H1 (cell line): ENCODE results near the gene ING1. TPM values are rescaled to one million over a fixed set of nuclear protein-coding genes. Genes with fewer than 3 reads are reported as not detected.
A peak's percentile ranks its signal among the peaks of the same experiment; 100 is the strongest.

Experiments
- CTCF ChIA-PET: fragments of 300-600 bp; sonication (Branson Sonifier 250); formaldehyde crosslinking; loops from one replicate; lab custom pipeline; 2021; ENCODE audit not compliant: partially characterized antibody; lab: Charles Lee
- POLR2A ChIA-PET: fragments of 300-600 bp; sonication (Branson Sonifier 250); formaldehyde crosslinking; loops from one replicate; lab custom pipeline; 2021; ENCODE audit warnings: inconsistent platforms; ENCODE audit not compliant: partially characterized antibody; lab: Charles Lee
- DNase-seq, 2 experiments: peaks; one replicate each; pipeline versions ENCODE4 v3.0.0 to v3.0.0-alpha.2; 2010 to 2022; ENCODE audit warnings: low spot score in 2 of 2, low read depth in 1 of 2, mixed read lengths in 1 of 2
- FAIRE-seq: peaks from 2 replicates; lab custom pipeline; 2011; peaks lifted over from hg19 to GRCh38; lab: Jason Lieb, UNC
- H2AFZ ChIP-seq: 2 replicates; pipeline ENCODE4 v1.8.1; 2012; ENCODE audit warnings: low read length, inconsistent platforms
- H2AK5ac ChIP-seq: 2 replicates; pipeline ENCODE4 v1.6.1; 2013; ENCODE audit warnings: low read depth, low read length
- H2BK120ac ChIP-seq: replicated peaks from 2 replicates; pipeline ENCODE3; 2013; ENCODE audit warnings: low read depth, low read length, inconsistent platforms
- H2BK12ac ChIP-seq: 2 replicates; pipeline ENCODE4 v1.6.1; 2013; ENCODE audit warnings: low read depth, low read length
- H2BK15ac ChIP-seq: 2 replicates; pipeline ENCODE4 v1.6.1; 2013; ENCODE audit warnings: low read length
- H2BK20ac ChIP-seq: 2 replicates; pipeline ENCODE4 v1.6.1; 2013; ENCODE audit warnings: low read length
- H2BK5ac ChIP-seq: 2 replicates; pipeline ENCODE4 v1.6.1; 2013; ENCODE audit warnings: low read depth, low read length
- H3K14ac ChIP-seq: 2 replicates; pipeline ENCODE4 v1.6.1; 2013; ENCODE audit warnings: inconsistent platforms; ENCODE audit not compliant: insufficient read length
- H3K18ac ChIP-seq: 2 replicates; pipeline ENCODE4 v1.6.1; 2013; ENCODE audit warnings: low read length; ENCODE audit errors: extremely low read depth
- H3K23ac ChIP-seq: 2 replicates; pipeline ENCODE4 v1.6.1; 2013; ENCODE audit warnings: inconsistent platforms; ENCODE audit not compliant: insufficient read length
- H3K23me2 ChIP-seq: 2 replicates; pipeline ENCODE4 v1.6.1; 2013; ENCODE audit warnings: low read depth, low read length
- H3K27ac ChIP-seq: 2 replicates; pipeline ENCODE4 v1.6.1; 2011; ENCODE audit warnings: low read depth, low read length, inconsistent platforms
- H3K27me3 ChIP-seq, 4 experiments: replicated peaks in 1 of 4; 1 replicate in 1 of 4; 2 replicates in 3 of 4; pipeline versions ENCODE4 v1.6.1 to v1.8.1; 2011 to 2013; ENCODE audit warnings: low read length in 3 of 4, mild to moderate bottlenecking in 3 of 4, inconsistent platforms in 2 of 4, mixed read lengths in 2 of 4, moderate library complexity in 1 of 4; ENCODE audit not compliant: control insufficient read depth in 3 of 4, insufficient read depth in 3 of 4; ENCODE audit errors: extremely low read depth in 1 of 4
- H3K36me3 ChIP-seq, 4 experiments: 2 replicates each; pipeline versions ENCODE4 v1.6.1 to v1.8.1; 2011 to 2013; ENCODE audit warnings: mild to moderate bottlenecking in 4 of 4, low read length in 3 of 4, moderate library complexity in 2 of 4, control low read depth in 1 of 4, inconsistent platforms in 1 of 4; ENCODE audit not compliant: insufficient read depth in 4 of 4, control insufficient read depth in 2 of 4
- H3K4ac ChIP-seq: replicated peaks from 2 replicates; pipeline ENCODE3; 2013; ENCODE audit warnings: low read length, low read depth, mixed read lengths, inconsistent platforms; ENCODE audit not compliant: insufficient read length
- H3K4me1 ChIP-seq, 4 experiments: replicated peaks in 1 of 4; 1 replicate in 1 of 4; 2 replicates in 3 of 4; pipeline versions ENCODE4 v1.6.1 to v1.8.1; 2011 to 2013; ENCODE audit warnings: low read length in 3 of 4, inconsistent platforms in 2 of 4, mixed read lengths in 1 of 4; ENCODE audit not compliant: insufficient read depth in 4 of 4, control insufficient read depth in 3 of 4
- H3K4me2 ChIP-seq, 2 experiments: 2 replicates each; pipeline versions ENCODE4 v1.6.1 to v1.8.1; 2011 to 2013; ENCODE audit warnings: low read depth in 2 of 2, low read length in 2 of 2, control low read depth in 1 of 2, inconsistent platforms in 1 of 2, mild to moderate bottlenecking in 1 of 2; ENCODE audit not compliant: insufficient read depth in 1 of 2
- H3K4me3 ChIP-seq, 4 experiments: fragments of 200-600, 300-600 bp in 1 of 4; sonication (generic), shearing (Covaris generic), sonication (Bioruptor Twin) in 1 of 4; 2 replicates each; pipeline versions ENCODE4 v1.5.1 to v1.8.1; 2011 to 2016; ENCODE audit warnings: low read length in 4 of 4, low read depth in 3 of 4, control low read depth in 2 of 4, inconsistent platforms in 2 of 4, mild to moderate bottlenecking in 2 of 4, mixed read lengths in 1 of 4, moderate library complexity in 1 of 4; ENCODE audit not compliant: insufficient read depth in 2 of 4; ENCODE audit errors: extremely low read depth in 1 of 4
- H3K56ac ChIP-seq: replicated peaks from 2 replicates; pipeline ENCODE3; 2013; ENCODE audit warnings: low read depth, mild to moderate bottlenecking, mixed read lengths, low read length, inconsistent platforms; ENCODE audit not compliant: insufficient read length
- H3K79me1 ChIP-seq: 2 replicates; pipeline ENCODE4 v1.6.1; 2013; ENCODE audit warnings: low read depth, low read length, control low read depth
- H3K79me2 ChIP-seq, 2 experiments: 2 replicates each; pipeline versions ENCODE4 v1.6.1 to v1.8.1; 2012 to 2013; ENCODE audit warnings: low read length in 2 of 2, mild to moderate bottlenecking in 2 of 2, inconsistent platforms in 1 of 2; ENCODE audit not compliant: insufficient read depth in 2 of 2, control insufficient read depth in 1 of 2
- H3K9ac ChIP-seq, 4 experiments: replicated peaks in 1 of 4; 1 replicate in 1 of 4; 2 replicates in 3 of 4; pipeline versions ENCODE4 v1.6.1 to v1.8.1; 2011 to 2013; ENCODE audit warnings: low read depth in 3 of 4, low read length in 3 of 4, control low read depth in 2 of 4, mild to moderate bottlenecking in 2 of 4, moderate library complexity in 2 of 4, inconsistent platforms in 1 of 4; ENCODE audit errors: extremely low read depth in 1 of 4
- H3K9me3 ChIP-seq, 2 experiments: 2 replicates each; pipeline versions ENCODE4 v1.6.1 to v1.8.1; 2012 to 2013; ENCODE audit warnings: mild to moderate bottlenecking in 2 of 2, moderate library complexity in 2 of 2, control low read depth in 1 of 2, inconsistent platforms in 1 of 2, low read depth in 1 of 2, low read length in 1 of 2, mixed read lengths in 1 of 2; ENCODE audit not compliant: insufficient read depth in 2 of 2
- H4K20me1 ChIP-seq, 2 experiments: replicated peaks in 1 of 2; 2 replicates each; pipeline versions ENCODE3 to v1.8.1; 2011 to 2013; ENCODE audit warnings: inconsistent platforms in 2 of 2, low read length in 2 of 2, mild to moderate bottlenecking in 1 of 2; ENCODE audit not compliant: insufficient read depth in 2 of 2, control insufficient read depth in 1 of 2
- H4K5ac ChIP-seq: 2 replicates; pipeline ENCODE4 v1.6.1; 2013; ENCODE audit warnings: low read length, low read depth, mixed read lengths, inconsistent platforms; ENCODE audit not compliant: insufficient read length
- H4K8ac ChIP-seq: 2 replicates; pipeline ENCODE4 v1.8.0; 2013; ENCODE audit warnings: mild to moderate bottlenecking, moderate library complexity, low read length, inconsistent platforms; ENCODE audit not compliant: insufficient read depth; ENCODE audit errors: extremely low read depth
- H4K91ac ChIP-seq: replicated peaks from 2 replicates; pipeline ENCODE3; 2013; ENCODE audit warnings: low read length, mixed read lengths, inconsistent platforms; ENCODE audit not compliant: insufficient read length
- CBX8 ChIP-seq: fragments of 300-800, 300-1000 bp; sonication (generic); IDR thresholded peaks from 2 replicates; pipeline ENCODE4 v1.7.1; 2016; ENCODE audit warnings: low read depth, low read length, borderline replicate concordance
- CEBPB ChIP-seq: IDR thresholded peaks from 2 replicates; pipeline ENCODE4 v1.6.1; 2012; ENCODE audit warnings: low read depth, low read length
- GTF2F1 ChIP-seq: IDR thresholded peaks from 2 replicates; pipeline ENCODE4 v1.6.1; 2012; ENCODE audit warnings: low read depth, low read length, improper control_type of control experiment, borderline replicate concordance
- JUN ChIP-seq: IDR thresholded peaks from 2 replicates; pipeline ENCODE4 v1.6.1; 2011; ENCODE audit warnings: low read depth, mild to moderate bottlenecking, improper control_type of control experiment, low read length
- KDM5A ChIP-seq: fragments of 200-600 bp; IDR thresholded peaks from 2 replicates; pipeline ENCODE4 v1.7.1; 2012; ENCODE audit warnings: mild to moderate bottlenecking, low read length, inconsistent platforms, mixed read lengths
- POLR2AphosphoS5 ChIP-seq: IDR thresholded peaks from 2 replicates; pipeline ENCODE4 v1.6.1; 2011; ENCODE audit warnings: low read depth, low read length
- RBBP5 ChIP-seq: IDR thresholded peaks from 2 replicates; pipeline ENCODE4 v1.7.1; 2012; ENCODE audit warnings: low read depth, mild to moderate bottlenecking, inconsistent platforms, low read length, moderate library complexity, borderline replicate concordance
- SIN3A ChIP-seq, 2 experiments: IDR thresholded peaks in 1 of 2; conservative IDR thresholded peaks in 1 of 2; 2 replicates each; pipeline ENCODE4 v1.6.1; 2011 to 2012; ENCODE audit warnings: low read length in 2 of 2, improper control_type of control experiment in 1 of 2, low read depth in 1 of 2, mild to moderate bottlenecking in 1 of 2
- SUZ12 ChIP-seq: fragments of 200-600 bp; sonication (generic); IDR thresholded peaks from 2 replicates; pipeline ENCODE4 v1.6.1; 2012; ENCODE audit warnings: mild to moderate bottlenecking, inconsistent platforms, low read length, moderate library complexity, mixed read lengths
- TCF12 ChIP-seq: IDR thresholded peaks from 2 replicates; pipeline ENCODE4 v1.6.1; 2011; ENCODE audit warnings: low read depth, mild to moderate bottlenecking, low read length
- ZNF274 ChIP-seq: IDR thresholded peaks from 2 replicates; pipeline ENCODE4 v1.7.0; 2012; ENCODE audit warnings: low read length, borderline replicate concordance; ENCODE audit errors: extremely low read depth
- whole genome bisulfite sequencing, 2 experiments: shearing (Covaris generic) in 1 of 2; methylation state at CpG; one replicate each; pipeline versions ENCODE4 v1.1.6 to v1.1.7; 2013 to 2015; ENCODE audit warnings: low lambda C conversion rate in 2 of 2, mixed read lengths in 2 of 2, inconsistent platforms in 1 of 2, low coverage in 1 of 2, missing lambda C conversion rate in 1 of 2; ENCODE audit not compliant: insufficient replicate concordance in 2 of 2, insufficient coverage in 1 of 2, insufficient read length in 1 of 2; ENCODE audit errors: extremely low coverage in 1 of 2, missing lambda C conversion rate in 1 of 2; 5-methylcytosine and 5-hydroxymethylcytosine counted together
- polyA plus RNA-seq, 7 experiments: library from polyadenylated mRNA; depleted of rRNA in 3 of 7; stranded (reverse) in 5 of 7; unstranded in 2 of 7; fragments of >200 nt in 5 of 7; fragments of 200-250 nt in 2 of 7; gene quantifications; 1 replicate in 5 of 7; 2 replicates in 1 of 7; 4 replicates in 1 of 7; pipeline versions ENCODE4 v1.2.1 to v1.2.3, GENCODE V29; 2011 to 2013; ENCODE audit warnings: missing spikeins in 2 of 7, mixed read lengths in 2 of 7
- total RNA-seq: library from RNA; stranded (reverse); fragmentation: NEBNext Ultra II Directional; extraction: Animal tissue kit (Norgen Biotek cat#: 25700); gene quantifications from 2 replicates; pipeline ENCODE4 v1.2.1, GENCODE V29; 2021
- TF ChIP-seq, protein P1 (sequence below): IDR thresholded peaks from 2 replicates; pipeline ENCODE4 v1.6.1; 2012; ENCODE audit warnings: inconsistent platforms

ING1 gene
- total and polyA plus RNA-seq, 2 of the 8 experiments (the other 6 are each of a cell fraction or from before 2014, with no cell fraction given): 22.3 to 26.6 TPM

DNA sequence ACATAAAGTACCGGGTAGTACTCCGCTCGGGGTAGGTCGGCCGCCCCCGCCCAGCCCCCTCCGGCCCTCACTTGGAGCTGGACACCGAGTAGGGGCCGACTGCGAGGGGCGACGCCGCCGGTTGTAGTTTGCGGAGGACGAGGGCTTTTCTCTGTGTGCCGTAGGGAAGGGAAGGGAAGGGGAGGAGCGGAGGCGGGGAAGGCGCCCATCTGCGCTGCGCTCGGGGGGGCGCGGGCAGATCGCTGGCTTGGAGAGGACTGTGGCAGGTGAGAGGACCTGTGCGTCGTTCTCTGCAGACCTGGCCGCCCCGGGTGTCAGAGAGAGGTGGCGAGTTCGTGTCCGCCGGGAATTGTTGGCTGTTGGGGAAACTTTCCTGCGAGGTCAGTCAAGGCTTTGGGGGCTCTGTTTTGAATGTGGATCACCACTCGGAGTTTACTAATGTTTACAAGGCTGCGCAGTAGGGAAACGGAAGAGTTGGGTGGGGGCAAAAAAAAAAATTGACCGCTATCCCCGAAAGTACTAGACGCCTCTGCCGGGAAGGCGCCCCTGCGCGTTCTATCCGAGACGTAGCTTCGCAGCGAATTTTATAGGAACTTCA is 1.4 kb downstream of the ING1 start:
- H3K36me3 ChIP-seq: peaks cover 3 to 8% (median 5%) of the 10 kb centered on the region in 4 experiments; a peak in 7 of 8 replicates
- H2BK5ac ChIP-seq: peak overlapping the region; percentile 75
- POLR2A ChIA-PET: interaction anchor here (0.6 to 2.9 kb wide), 45 partner anchors 9 to 1004 kb away, joined by 3 to 28 read pairs (median 4); partner anchors contain the start of genes ANKRD10 and CARS2
- DNase-seq (peak in 1 of 2 experiments; percentile 71), FAIRE-seq (no peak)
- peak overlapping the region; percentile 44 for H4K91ac ChIP-seq
- H3K23ac ChIP-seq: no peak overlapping the region
- peak overlapping the region; percentile 73 to 98 (median 82) for H3K4me3 ChIP-seq
- peak overlapping the region; percentile 68; the same call in 1 of the 2 replicates for H2BK12ac ChIP-seq
- H2BK15ac ChIP-seq: no peak overlapping the region
- H3K27ac ChIP-seq: peak overlapping the region; percentile 65
- H3K9ac ChIP-seq: peak overlapping the region; percentile 43 to 87 (median 83)
- peak overlapping the region; percentile 81 to 82 for H3K4me2 ChIP-seq
- peaks cover 15% of the 10 kb centered on the region for H3K23me2 ChIP-seq
- H3K79me1 ChIP-seq: peaks cover 9% of the 10 kb centered on the region
- no peak overlapping the region for H2AFZ ChIP-seq
- WGBS, 2 experiments: 1% methylated on average over 34 of the region's 49 CpGs; no CpG with 5 or more reads in 1 of the 2 experiments
- H2BK120ac ChIP-seq: no peak overlapping the region
- peak overlapping the region; percentile 37 for H4K5ac ChIP-seq
- H3K9me3 ChIP-seq: no peaks in the 10 kb centered on the region
- peaks cover 18% of the 10 kb centered on the region in 2 experiments for H4K20me1 ChIP-seq
- H4K8ac ChIP-seq: peak overlapping the region; percentile 85
- CTCF ChIA-PET: interaction anchor here (0.7 to 2.6 kb wide), 3 partner anchors 13 to 206 kb away, joined by 3 to 10 read pairs (median 3); no protein-coding TSS in a partner anchor
- no peak overlapping the region for H2AK5ac ChIP-seq
- peaks cover 27 to 50% of the 10 kb centered on the region in 2 experiments for H3K79me2 ChIP-seq
- no peak overlapping the region for H3K4ac ChIP-seq
- H3K56ac ChIP-seq: peak overlapping the region; percentile 52
- H2BK20ac ChIP-seq: no peak overlapping the region
- H3K27me3 ChIP-seq: no peaks in the 10 kb centered on the region
- H3K18ac ChIP-seq: peak overlapping the region; percentile 78
- no peak overlapping the region for H3K14ac ChIP-seq
- peaks cover 0 to 2% (median 1%) of the 10 kb centered on the region in 4 experiments; a peak in 2 of 7 replicates for H3K4me1 ChIP-seq
- TF ChIP-seq RBBP5 (peak; percentile 54; the same call in 1 of the 2 replicates), JUN (no peak), SUZ12 (no peak), SIN3A (conservative IDR thresholded peaks at IDR 0.05 in 1 of 2, IDR thresholded peaks at IDR 0.05 in 1 of 2; ENCODE audit: low read depth in 1 of 2, low read length in 2 of 2) (peak in 1 of 2 experiments; percentile 83; a peak in 1 of 4 replicates), GTF2F1 (peak; percentile 88), TCF12 (no peak), CEBPB (no peak), KDM5A (no peak), CBX8 (no peak), ZNF274 (no peak), POLR2AphosphoS5 (peak; percentile 98)
- TF ChIP-seq, protein P1, sequence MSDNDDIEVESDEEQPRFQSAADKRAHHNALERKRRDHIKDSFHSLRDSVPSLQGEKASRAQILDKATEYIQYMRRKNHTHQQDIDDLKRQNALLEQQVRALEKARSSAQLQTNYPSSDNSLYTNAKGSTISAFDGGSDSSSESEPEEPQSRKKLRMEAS: no peak
